T-helper 2 cell treated with Interferon-gamma antibody and Interleukin-4, amounts not matched to agents 100 ng/mL and 5 ng/mL, for 36 hours (primary cell): ENCODE results near the gene PTPA. TPM values are rescaled to one million over a fixed set of nuclear protein-coding genes. Genes with fewer than 3 reads are reported as not detected.
"Not testable (repeated sequence)": the region's sequence is repeated elsewhere in the genome, so short reads cannot be mapped to it uniquely, and the experiment has no call there.

Experiments
- intact Hi-C: fragments of 100-400 bp; cut with micrococcal nuclease; formaldehyde crosslinking; loops from one replicate; pipeline ENCODE4 v1.15.1; 2023
- total RNA-seq: library from RNA; stranded (reverse); gene quantifications from 2 replicates; pipeline ENCODE4 v1.2.3, GENCODE V29; 2022

PTPA gene
- total RNA-seq, 1 donor from 2014 or later, result 105 TPM

GRCh38 chr9:129150672-129151211, 39.5 kb downstream of the PTPA start:
- intact Hi-C loops, result no loop called here

- intact Hi-C loops, result no loop called here
These were observed 40.3 kb downstream of the PTPA start for GRCh38 chr9:129151469-129151868.

GRCh38 chr9:129154866-129155477, 43.8 kb downstream of the PTPA start:
- intact Hi-C loops, result no loop called here

- intact Hi-C loops, result no loop called here
These were observed 44.9 kb downstream of the PTPA start for GRCh38 chr9:129156163-129156562.

GRCh38 chr9:129160712-129161533, 49.7 kb downstream of the PTPA start:
- intact Hi-C loops, result no loop called here

GRCh38 chr9:129161534-129161837, 50.3 kb downstream of the PTPA start:
- intact Hi-C loops, result no loop called here

GRCh38 chr9:129162497-129163197, 51.4 kb downstream of the PTPA start:
- intact Hi-C loops, result no loop called here

GRCh38 chr9:129163198-129163670, 52.0 kb downstream of the PTPA start:
- intact Hi-C loops, result not testable (repeated sequence)

GRCh38 chr9:129163753-129164152, 52.5 kb downstream of the PTPA start:
- intact Hi-C loops, result no loop called here

- intact Hi-C loops, result no loop called here
These were observed 53.2 kb downstream of the PTPA start for GRCh38 chr9:129164246-129164930.

- intact Hi-C loops, result no loop called here
These were observed 54.0 kb downstream of the PTPA start for GRCh38 chr9:129165198-129165597.

- intact Hi-C loops, result no loop called here
These were observed 55.7 kb downstream of the PTPA start for GRCh38 chr9:129166623-129167557.

GRCh38 chr9:129170229-129170628, 59.0 kb downstream of the PTPA start:
- intact Hi-C loops, result no loop called here

- intact Hi-C loops, result no loop called here
These were observed 61.0 kb downstream of the PTPA start for GRCh38 chr9:129171993-129172751.

- intact Hi-C loops, result no loop called here
These were observed 61.6 kb downstream of the PTPA start for GRCh38 chr9:129172816-129173215.

GRCh38 chr9:129173296-129174101, 62.3 kb downstream of the PTPA start:
- intact Hi-C loops, result loop anchor here (1.0 to 2.0 kb wide), 6 partner anchors 34 to 437 kb away; no protein-coding TSS in a partner anchor

GRCh38 chr9:129174102-129174723, 63.0 kb downstream of the PTPA start:
- intact Hi-C loops, result loop anchor here (1.0 to 2.0 kb wide), 6 partner anchors 35 to 436 kb away; no protein-coding TSS in a partner anchor
